ENCODE data around the gene DNAJB5.

DNAJB5 gene

GRCh38 chr9:34985311-34985899 lies 4.1 kb upstream of the DNAJB5 start:
- DNase-seq = peak; percentile 60

DNA sequence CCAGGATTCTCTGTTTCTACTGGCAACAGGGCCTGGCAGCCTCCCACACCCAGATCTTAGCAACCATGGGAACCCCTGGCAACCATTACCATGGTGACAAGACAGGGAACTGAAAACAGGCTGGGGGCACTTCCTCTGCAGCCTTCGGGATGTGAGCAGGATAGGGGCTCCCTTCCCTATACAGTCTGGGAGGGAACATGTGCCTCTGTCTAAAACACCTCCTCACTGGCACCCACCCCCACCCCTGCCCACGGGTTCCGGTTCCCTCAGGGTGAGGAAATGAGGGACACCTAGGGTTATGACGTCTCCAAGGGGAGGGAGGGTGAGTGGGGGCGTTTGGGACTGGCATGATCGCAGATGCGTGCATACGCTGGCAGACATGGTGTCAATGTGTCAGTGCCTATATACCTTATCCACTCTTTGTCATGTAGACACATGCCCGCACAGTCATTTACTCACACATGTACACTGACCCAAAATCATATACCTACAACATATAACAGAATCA lies 3.0 kb upstream of the DNAJB5 start:
- DNase-seq = peak; percentile 67

DNA sequence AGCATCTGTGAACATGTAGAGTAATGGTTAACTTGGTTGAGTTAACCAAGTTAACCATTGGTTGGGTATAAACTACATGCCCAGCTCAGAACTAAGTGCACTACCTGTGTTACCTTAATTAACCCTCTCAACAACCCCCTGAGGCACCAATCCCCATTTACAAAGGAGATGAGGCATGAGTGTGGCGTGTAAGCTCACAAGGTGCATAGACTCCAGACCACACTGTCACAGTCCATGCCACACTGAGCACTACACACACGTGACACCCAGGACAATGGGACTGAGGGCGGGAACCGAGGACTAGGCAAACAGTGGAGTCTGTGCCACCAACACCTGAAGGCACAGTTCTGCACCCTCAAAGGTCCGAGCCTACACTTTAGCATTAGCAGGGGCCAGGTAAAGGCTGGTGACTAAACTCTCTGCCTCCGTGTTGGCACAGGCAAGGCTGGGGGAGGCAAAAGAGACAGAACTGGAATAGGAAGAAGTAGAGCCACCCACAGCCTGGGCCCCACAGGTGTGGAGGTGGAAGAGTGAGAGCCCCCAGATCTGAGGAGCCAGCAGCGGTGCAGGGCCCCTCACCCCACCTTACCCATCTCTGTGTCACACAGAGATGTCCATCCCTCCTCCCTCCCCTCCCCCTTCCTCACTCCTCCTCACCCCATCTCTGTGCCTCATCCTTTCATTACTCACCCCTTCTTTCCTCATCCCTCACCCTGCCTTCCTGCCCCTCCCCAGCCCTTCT lies 2.2 kb upstream of the DNAJB5 start:
- DNase-seq = no peak

DNA sequence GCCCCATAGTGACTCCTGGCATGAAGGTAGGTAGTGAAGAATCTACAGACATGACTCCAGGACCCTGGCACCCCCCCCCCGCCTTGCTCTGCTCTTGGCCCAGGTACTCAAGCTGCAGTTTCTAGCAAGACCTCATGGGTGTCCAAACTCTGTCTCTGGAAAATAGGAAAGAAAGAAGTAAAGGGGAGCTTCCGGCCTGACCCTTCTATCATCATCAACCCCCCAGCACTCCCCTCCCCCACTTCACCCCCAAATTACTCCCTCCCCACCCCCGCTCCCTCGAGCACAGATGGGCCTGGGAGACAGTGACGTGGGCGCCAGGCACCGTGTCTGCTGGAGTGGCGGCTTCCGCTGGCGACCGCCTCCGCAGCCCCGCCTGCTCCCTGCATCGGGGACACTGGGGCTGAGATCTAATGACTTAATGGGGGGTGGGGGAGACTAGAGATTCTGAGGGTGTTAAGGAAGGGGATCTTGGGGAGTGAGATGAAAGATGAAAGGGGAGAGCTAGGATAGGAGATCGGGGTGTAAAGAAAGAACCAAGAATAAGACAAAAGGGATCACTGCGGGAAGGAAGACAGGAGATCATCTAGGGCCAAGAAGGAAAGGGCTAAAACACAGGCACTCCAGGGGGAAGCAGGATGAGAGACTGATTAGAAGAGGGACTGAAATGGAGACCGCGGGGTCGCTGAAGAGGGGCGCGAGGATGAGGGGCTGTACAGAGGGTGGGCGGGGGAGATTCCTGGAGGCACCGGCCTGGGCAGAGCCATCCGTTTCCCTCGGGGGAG lies 1.1 kb upstream of the DNAJB5 start:
- DNase-seq = peak; percentile 46

DNA sequence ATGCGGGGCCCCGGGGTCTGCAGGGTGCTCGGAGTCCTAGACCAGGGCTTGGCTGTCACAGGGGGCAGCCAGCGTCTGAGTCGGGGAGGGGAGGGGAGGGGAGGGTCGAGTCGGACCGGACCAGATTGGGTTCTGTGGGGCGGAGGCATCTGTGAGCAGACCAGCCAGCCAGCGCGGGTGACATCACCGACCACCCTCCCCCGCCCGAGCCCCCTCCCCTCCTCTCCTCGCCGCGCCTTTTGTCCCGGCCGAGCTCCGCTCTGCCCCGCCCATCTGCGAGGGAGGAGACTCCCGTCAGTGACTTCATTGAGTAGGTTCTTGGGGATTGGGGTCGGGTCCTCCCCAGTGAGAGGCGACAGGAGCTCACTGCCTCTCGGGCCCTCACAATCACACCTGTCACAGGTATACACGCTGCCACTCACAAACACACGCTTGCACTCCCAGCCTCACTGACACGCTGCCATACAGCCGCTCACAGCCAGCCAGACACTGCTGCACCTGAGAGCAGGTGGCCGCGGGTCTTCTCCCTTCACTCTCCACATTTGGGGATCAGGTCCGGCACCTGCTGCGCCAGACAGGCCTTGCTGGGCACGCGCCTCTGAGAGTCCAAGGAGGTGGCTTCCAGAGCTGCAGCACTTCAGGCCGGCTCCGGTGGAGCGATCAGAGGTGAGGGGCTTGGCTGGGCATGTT lies 546 bp downstream of the DNAJB5 start:
- peak; percentile 49 for DNase-seq

DNA sequence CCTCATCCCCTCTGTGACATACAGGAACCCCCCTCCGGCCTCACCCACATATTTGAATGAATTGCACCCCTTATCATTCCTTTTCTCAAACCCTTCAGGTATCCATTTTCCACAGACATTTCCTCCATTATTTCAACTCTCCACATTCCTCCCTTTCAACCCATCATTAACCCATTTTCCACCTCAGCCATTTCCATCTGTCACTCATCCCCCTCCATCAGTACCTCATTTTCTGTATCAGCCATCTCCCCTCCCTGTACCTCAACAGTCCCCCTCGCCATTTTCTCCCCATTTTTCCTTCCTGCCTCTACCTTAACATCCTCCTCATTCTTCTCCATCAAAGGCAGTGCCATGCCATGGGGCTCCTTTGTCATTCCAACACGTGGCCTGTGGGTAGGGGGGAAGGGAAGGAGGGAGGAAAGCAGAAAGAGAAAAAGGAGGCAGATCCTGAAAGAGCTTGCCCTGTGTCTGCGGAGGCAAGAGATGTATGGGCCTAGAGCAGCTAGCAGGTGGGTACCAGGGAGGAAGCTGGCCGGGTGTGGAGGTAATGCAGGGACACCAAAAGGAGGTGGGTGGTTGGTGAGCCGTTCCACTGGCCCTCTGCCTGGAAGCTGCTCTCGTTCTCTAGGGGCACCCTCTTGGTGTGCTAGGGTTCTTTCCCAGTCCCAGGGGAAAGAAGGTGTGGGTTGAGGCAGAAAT lies 1.5 kb downstream of the DNAJB5 start:
- no peak for DNase-seq

DNA sequence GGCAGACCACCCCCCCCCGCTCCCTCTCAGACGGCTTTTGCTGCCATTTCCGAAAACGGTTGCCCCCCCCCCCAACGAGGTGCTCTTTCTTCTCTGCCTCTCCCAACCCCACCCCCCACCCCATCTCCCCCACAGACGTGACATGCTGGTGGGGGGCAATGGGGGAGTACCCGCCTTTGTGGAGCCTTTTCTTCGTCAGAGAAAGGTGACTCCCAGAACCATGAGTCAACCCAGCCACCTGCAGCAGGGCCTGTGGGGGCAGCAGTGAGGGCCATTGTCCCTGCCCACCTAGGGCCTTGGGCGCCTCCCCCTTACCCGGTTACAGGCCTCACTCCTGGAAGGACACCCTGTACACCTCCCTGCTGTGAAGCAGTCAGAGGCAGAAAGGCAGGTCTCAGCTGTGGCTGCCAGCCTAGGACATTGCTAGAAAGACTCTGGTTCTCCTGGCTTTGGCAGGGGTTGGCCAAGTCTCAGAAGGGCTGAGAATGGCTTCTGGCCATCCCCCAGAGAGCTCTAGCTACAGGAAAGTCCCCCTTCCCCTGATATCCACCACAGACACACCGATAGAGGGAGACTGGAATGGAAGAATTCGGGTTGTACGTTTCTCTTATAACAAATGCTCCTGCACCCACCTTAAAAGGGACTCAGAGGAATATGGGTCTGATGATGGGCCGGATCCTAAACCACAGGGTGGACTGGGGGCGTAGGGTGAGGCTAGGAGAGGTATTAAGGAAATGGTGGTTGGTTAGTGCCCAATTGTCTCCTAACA lies 2.2 kb downstream of the DNAJB5 start:
- DNase-seq = peak; percentile 31

DNA sequence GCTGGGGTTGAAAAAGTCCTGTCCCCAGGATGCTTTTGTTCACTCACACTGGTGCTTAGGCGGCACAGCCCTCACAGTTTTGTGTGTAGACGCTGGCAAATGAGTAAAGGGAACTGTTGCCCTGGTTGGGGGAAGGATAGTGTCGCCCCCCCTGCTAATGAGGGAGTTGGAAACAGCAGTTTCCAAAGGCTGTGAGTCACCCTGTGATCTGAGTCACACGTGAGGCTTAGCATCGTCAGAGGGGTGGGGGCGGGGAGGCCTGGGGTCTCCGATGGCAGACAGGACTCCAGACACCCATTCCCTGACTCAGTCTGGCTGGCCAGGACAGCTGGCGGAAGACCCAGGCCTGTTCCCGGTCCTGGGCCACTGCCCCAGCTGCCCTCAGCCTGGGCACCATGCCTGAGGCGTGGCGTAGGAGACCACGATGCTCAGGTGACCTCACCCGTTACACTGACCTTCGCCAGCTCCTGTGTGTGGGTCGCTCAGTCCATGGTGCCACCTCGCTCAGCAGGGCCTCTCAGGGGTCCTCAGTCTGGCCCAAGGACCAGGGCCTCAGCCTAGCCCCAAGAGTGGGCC lies 2.9 kb downstream of the DNAJB5 start:
- DNase-seq = peak; percentile 72

DNA sequence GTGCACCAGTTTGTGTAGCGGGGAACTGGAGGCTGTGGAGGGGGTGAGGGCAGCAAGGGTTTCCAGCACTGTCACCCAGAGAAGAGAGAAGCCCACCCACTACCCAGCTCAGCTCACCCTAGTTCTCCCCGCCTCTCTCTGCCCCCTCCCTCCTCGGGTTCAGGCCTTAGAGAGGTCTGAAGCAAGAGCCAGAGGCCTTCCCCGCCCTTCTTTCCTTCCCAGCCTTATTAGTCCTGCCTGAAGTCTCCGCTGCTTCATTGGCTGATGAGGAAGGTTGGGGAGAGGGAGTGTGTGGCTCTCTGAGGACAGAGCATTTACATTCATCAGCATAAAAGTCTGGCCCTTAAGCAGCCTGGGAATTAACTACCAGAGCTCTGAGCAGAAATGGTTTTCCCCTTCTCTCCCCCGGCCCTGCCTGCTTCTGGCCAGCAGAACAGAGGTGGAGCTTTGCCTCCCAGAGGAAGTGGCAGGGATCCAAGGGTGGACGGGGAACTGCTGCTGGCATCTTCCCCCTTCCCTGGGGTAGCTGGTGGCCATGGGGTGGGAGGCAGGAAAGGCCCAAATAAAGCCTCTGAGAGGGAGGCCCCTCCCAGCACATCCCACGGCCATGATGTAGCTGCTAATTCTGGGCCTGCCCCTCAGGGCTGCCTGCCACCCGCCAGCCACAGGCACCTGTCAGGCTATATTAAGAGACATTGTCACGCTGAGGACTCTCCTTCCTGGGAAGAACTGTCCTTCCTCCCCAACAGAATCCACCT lies 4.1 kb downstream of the DNAJB5 start:
- DNase-seq = no peak

DNA sequence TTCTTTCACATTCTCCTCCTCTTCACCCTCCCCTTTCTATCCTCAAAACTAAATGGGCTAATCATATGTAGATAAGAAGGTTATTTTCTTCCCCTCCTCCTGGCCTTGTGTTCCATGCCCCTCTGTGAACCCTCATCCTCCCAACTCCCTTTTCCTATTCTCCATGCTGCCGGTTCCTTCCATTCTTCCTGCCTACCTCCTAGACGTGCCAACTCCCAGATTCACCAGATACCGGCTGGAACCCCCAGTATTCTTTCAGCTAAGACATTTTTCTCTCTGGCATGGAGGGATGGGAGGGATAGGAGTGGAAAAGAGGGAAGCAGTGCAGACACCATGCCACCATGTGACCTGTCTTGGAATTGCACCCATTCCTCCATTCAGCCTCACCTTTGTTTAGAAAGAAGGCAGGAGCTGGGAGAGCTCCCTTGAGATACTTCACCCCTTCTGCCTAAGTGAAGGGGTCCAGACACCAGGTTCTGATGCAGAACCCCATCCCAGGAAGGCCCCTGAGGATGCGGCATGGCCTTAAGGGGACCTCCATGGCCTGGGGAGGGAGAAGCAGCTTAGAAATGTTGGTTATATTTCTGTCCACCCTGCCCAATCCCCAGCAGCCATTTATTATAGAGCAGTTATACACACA lies 4.8 kb downstream of the DNAJB5 start:
- no peak for DNase-seq

DNA sequence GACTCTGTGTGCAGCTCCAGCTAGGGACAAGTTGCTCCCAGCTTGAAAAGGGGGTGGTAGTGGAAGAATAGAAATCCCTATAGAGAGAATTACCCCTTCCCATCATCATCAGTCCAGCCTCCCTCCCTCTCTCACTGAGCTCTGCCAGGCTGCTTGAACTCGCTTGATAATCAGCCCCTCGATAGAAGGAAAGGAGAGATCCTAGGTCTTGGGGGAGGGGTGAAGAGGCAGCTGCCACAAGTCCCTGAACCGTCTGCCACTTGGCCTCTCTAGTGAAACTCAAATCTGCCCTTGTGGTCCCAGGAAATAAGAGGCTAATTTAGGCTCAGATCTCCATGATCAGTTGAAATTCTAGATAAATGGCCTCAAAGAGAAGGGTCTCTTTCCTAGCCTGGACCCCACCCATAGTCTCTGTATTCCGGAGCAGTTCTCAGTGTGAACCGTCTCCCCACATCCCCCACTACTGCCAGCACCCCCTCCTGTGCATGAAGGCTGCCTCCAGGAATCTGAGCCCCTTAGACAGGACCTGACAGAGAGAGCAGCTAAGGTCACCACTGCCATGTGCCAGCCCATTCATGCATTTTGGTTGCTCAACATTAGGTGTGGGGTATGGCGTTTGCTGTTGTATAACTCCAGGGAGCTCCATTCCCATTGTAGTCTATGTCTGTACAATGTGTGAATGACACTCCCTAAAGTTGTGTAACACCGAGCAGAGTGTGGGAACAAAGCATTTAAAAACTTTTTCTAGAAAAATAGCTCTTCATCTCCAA lies 5.5 kb downstream of the DNAJB5 start:
- no peak for DNase-seq

DNA sequence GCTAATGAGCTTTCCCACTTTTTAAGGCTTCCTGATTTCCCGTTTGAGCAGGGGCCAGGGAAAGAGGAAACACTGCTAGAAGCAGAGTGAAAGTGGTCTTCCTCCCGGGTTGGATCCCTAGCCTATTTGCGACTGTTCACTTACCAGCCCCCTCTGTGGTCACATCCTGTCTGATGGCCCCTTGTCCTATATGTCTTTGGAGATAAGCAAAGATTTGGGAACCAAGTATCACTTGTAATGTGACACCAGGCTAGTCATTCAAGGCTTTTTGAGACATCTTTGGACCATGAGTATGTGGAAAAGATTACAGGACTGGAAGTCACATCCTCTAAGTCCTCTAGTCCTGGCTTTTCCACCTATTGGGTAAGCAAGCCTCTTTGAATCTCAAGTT lies 6.1 kb downstream of the DNAJB5 start:
- no peak for DNase-seq

DNA sequence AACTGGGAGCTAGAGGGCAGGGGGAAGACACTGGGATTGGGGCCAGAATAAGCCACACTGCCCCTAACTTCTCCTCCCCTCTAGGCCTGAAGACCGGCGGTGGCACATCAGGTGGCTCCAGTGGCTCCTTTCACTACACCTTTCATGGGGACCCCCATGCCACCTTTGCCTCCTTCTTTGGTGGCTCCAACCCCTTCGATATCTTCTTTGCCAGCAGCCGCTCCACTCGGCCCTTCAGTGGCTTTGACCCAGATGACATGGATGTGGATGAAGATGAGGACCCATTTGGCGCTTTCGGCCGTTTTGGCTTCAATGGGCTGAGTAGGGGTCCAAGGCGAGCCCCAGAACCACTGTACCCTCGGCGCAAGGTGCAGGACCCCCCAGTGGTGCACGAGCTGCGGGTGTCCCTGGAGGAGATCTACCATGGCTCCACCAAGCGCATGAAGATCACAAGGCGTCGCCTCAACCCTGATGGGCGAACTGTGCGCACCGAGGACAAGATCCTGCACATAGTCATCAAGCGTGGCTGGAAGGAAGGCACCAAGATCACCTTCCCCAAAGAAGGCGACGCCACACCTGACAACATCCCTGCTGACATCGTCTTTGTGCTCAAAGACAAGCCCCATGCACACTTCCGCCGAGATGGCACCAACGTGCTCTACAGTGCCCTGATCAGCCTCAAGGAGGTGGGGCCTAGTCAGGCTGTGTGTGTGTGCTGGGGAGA lies 6.8 kb downstream of the DNAJB5 start:
- no peak for DNase-seq

DNA sequence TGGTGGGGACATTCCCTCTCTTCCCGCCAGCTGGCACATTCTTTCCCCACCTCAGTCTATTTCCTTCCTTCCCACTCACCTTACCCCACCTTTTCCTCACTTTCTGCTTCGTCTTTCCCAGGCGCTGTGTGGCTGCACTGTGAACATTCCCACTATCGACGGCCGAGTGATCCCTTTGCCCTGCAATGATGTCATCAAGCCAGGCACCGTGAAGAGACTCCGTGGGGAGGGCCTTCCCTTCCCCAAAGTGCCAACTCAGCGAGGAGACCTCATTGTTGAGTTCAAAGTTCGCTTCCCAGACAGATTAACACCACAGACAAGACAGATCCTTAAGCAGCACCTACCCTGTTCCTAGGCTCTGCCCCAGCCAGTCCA lies 7.3 kb downstream of the DNAJB5 start:
- DNase-seq = no peak

GRCh38 chr9:34997379-34997781 lies 7.8 kb downstream of the DNAJB5 start:
- no peak for DNase-seq

DNA sequence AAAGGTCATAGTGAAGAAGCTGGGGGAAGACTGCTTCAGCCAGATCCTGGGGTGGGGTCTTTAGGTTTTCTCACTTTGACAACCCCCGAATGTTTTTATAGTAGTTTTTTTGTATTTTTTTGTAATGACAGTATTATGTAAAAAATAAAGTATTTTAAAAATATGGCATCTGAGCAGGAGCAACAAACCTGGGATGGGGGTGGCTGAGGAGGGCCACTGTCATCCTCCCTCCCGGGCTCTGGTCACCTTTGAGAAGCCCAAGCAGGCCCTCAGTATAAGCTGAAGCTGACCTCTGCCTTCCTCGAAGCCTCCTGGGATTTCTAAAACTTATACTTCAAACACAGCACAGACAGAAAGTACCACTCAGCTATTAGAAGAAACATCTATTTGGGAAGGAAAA lies 8.7 kb downstream of the DNAJB5 start:
- no peak for DNase-seq

- no peak for DNase-seq
These were observed 10.0 kb downstream of the DNAJB5 start for GRCh38 chr9:34999576-34999975.

- DNase-seq = no peak
These were observed 11.2 kb downstream of the DNAJB5 start for GRCh38 chr9:35000535-35001284.
